ENCODE data around the gene DGKI.

DNA sequence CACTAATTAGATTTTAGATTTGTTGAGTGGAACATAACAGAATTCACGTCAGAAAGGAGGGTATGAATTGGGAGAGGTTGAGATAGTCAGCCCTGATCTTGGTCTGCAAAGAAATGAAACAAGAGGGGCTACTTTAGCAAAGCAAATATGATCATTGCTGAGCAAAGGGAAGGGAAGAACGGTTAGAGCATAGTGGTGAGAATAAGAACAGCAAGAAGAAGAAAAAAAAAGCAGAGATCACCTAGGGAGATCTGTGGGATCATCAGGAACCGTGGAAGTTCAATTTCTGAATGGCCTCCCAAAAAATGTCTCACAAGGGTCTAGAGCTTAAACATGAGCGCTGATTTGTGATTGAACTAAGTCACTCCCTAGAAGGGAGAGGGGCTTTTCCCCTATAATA, 156.1 kb downstream of the DGKI start:
- TF ChIP-seq POLR2A (IDR thresholded peaks at IDR 0.05) = no peak
- TF ChIP-seq CTCF (IDR thresholded peaks at IDR 0.05) = no peak
